Effector CD8-positive, alpha-beta T cell (primary cell): ENCODE data around the gene AIG1.
"Not testable (repeated sequence)": the region's sequence is repeated elsewhere in the genome, so short reads cannot be mapped to it uniquely, and the experiment has no call there.

Source experiments
- DNase-seq: peaks from one replicate; lab custom pipeline; 2025; lab: John Stamatoyannopoulos, UW

Gene AIG1

GRCh38 chr6:143055891-143056290 is 4.8 kb upstream of the AIG1 start:
- DNase-seq: no peak

DNA sequence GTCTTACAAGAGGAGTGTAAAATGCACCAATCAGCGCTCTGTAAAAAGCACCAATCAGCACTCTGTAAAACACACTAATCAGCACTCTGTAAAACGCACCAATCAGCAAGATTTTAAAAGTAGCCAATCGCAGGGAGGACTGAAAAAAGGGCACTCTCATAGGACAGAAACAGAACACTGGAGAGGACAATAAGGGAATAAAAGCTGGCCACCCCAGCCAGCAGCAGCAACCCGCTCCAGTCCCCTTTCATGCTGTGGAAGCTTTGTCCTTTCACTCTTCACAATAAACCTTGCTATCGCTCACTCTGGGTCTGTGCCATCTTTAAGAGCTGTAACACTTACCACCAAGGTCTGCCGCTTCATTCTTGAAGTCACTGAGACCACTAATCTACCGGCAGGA is 1.7 kb upstream of the AIG1 start:
- DNase-seq: no peak

DNA sequence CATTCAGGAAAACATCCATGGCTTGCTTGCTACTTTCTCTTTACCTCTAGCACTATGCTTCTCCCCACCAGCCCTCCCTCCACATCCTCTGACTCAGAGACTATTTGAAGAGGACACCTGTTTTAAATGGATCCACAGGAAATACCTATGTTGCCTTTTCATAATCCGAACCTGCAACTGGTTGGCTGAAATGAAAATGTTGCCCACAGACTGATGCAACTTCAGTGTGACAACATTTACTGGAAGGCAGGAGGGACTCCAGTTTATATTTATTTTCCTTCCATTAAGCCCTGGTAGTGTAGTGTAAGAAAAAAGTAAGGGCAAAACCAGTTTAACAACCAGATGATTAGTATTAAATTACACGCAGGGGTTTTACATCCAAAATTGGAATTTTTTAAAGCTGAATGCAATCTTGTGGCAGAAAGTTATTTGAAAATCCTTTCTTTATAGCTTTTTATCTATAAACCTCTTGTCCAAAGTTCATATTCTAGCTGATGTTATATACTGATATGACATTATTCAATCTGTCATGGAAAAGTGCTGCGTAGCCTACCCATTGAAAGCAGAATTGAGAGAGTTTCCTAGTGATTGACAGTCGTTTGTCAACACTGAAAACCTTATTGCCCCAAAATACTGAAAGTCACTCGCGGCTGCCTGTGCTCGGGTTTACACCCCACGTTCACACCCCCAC is 881 bp upstream of the AIG1 start:
- no peak for DNase-seq

DNA sequence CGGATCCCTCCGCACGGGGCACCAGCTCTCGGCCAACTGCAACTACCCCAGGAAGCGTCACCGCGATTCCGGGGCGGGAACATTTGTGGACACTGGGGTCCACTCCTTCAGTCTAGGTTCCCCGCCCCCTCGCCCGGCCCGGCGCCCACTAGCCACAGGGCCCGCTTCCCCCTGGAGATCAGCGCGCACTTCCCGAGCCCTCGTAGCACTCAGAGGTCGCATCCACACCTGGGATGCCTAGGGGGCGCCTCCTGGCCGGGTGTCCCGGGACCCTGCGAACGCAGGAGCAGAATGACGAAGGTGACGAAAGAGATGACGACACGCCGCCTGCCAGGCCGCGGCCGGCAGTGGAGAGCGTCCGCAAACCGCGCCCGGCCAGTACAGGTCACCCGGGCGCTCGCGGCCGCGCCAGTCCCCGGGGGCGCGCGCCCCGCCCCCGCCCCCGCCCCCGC is 309 bp upstream of the AIG1 start:
- DNase-seq: peak; percentile 63

DNA sequence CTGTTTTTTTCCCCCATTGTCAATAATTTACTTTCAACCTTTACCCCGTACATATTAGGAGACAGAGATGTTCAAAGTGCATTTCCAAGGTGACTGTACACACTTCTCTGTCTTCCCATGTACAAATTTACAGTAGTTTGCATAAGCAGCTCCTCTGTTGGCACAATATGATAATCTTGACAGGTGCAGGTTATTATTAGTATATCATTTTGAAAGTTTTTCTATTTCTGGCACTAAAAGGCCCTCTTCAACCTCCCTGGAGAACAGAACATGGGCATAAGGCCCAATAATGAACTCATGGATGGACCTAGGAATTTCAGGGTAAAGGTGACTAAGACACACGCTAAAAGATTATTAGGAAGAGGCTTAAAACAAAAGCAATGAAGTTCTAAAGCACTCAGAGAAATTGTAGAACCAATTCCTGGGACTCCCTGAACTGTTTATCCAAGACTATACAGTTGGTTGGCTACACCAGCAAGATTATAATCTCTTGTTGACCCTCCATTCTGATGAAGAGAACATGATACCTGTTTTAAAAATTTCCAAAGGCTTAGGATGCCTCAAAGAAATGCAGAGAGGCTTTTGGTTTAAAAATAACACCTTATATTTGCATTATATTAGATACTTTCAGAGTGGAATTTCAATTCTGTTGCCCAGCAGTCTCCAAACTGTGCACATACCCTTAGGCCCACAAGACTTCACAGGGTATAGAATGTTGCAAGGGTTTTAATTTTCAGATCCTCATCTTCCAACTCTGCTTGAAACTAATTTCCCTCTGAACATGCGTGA is 1.1 kb downstream of the AIG1 start:
- no peak for DNase-seq

GRCh38 chr6:143062551-143062950 is 1.9 kb downstream of the AIG1 start:
- DNase-seq: no peak

DNA sequence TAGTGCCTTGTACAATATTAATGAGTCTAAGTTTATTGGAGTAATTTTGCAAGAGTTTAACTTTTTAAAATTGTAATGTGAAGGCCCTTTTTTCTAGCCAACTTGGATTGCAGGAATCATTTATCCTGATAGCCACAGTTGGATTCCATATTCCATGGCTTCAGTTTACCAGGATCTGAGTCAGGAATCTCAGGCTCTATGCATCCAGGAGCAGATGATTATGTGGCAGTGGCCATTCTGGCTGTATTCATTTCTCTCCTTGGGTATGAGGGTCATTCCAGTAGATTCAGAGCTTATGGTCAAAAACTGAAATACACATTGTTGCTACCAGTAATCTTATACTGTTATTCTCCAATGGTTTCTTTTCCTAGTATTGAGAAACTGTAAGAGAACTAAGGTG is 2.9 kb downstream of the AIG1 start:
- DNase-seq: no peak

- DNase-seq: no peak
These were observed 3.6 kb downstream of the AIG1 start for GRCh38 chr6:143064271-143064670.

DNA sequence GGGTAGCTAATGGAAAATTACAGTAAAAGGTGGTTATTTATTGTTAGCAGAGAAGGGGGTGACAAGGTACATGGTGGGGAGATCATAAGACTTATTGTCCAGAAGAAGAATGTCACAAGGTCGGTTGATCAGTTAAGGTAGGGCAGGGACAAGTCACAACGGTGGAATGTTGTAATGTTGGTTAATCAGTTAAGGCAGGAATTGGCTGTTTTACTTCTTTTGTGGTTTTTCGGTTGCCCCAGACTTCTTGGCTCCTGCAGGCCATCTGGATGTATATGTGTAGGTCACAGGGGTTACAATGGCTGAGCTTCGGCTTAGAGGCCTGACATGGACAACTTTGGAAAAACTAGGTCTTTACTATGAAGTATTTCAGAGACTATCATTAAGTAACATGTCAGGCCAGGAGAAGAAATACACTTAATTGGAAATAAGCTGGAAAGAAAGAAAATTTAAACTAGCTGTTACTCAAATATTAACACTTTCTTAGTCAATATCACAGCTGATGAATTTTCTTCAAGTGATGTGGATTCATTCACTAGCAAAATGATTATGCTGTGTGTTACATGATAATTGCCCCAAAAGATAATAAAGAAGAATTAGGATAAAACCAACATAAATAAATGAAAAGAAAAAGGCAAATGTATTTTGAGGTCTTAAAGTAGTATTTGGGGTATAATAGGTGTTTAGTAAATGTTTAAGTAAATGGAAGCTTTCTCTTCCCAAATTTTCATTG is 4.4 kb downstream of the AIG1 start:
- DNase-seq: no peak

GRCh38 chr6:143068001-143068400 is 7.3 kb downstream of the AIG1 start:
- no peak for DNase-seq

DNA sequence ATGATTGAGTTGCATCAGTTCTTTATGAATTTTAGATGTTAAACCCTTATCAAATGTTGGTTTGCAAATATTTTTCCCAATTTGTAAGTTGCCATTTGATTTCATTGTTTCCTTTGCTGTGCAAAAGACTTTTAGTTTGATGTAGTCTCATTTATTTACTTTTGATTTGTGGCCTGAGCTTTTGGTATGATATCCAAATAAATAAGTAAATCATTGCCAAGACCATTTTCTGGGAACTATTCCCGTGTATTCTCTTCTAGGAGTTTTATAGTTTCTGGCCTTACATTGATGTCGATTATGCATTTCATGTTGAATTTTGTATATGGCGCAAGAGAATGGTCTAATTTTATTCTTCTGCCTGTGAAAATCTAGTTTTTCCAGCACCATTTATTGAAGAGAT is 13.4 kb downstream of the AIG1 start:
- DNase-seq: no peak

- no peak for DNase-seq
These were observed 14.1 kb downstream of the AIG1 start for GRCh38 chr6:143074670-143075318.

GRCh38 chr6:143078468-143079324 is 18.0 kb downstream of the AIG1 start:
- DNase-seq: no peak

GRCh38 chr6:143079325-143079640 is 18.6 kb downstream of the AIG1 start:
- DNase-seq: no peak

GRCh38 chr6:143082274-143082673 is 21.6 kb downstream of the AIG1 start:
- not testable (repeated sequence) for DNase-seq

DNA sequence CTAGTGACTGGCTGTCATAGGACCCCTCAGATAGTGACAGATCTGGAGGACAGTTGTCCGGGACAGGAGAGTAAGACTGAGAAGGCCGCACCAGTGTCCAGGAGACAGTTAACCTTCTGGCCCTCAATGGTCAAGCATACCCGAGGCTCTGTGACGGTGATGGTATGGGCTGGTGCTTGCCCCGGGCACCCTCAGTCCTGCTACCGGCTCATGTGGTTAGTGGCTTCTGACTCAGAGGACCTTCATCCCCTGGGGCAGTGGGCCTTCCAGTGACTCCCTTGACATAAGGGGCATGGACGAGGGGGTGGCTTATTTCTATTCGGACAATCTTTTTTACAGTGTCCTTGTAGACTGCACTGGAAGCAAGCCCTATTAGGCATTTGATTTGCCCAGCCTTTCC is 23.3 kb downstream of the AIG1 start:
- not testable (repeated sequence) for DNase-seq

GRCh38 chr6:143087335-143087734 is 26.6 kb downstream of the AIG1 start:
- DNase-seq: not testable (repeated sequence)

GRCh38 chr6:143087856-143088255 is 27.2 kb downstream of the AIG1 start:
- no peak for DNase-seq

GRCh38 chr6:143090314-143091044 is 29.8 kb downstream of the AIG1 start:
- no peak for DNase-seq

DNA sequence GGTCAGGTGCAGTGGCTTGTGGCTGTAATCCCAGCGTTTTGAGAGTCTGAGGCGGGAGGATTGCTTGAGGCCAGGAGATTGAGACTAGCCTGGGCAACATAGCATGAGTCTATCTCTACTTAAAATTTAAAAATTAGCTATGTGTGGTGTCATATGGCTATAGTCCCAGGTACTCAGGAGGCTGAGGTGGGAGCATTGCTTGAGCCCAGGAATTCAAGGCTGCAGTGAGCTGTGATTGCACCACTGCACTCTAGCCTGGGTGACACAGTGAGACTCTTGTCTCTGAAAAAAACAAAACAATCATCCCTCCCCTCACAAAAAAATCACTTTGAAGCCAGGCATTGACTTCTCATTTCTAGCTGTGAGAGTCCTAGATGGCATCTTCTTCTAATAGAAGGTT is 32.1 kb downstream of the AIG1 start:
- no peak for DNase-seq

DNA sequence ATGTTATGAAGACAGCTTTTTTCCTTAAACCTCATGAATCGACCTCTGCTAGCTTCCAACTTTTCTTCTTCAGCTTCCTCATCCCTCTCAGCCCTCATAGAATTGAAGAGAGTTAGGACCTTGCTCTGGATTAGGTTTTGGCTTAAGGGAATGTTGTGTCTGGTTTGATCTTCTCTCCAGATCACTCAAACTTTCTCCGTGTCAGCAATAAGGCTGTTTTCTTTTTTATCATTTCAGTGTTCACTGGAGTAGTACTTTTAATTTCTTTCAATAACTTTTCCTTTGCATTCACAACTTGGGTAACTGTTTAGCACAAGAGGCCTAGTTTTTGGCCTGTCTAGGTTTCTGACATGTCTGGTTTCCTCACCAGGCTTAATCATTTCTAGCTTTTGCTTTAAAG is 32.6 kb downstream of the AIG1 start:
- no peak for DNase-seq
